Fibroblast of skin of right quadriceps (primary cell): ENCODE measurements around the gene KMT2B.

Experiments used
- DNase-seq: peaks from one replicate; pipeline ENCODE4 v3.0.0-alpha.2; 2013

Gene KMT2B

GRCh38 chr19:35784503-35785338, 66.9 kb downstream of the KMT2B start:
- no peak for DNase-seq

- no peak for DNase-seq
Observed at GRCh38 chr19:35785339-35785627, 67.5 kb downstream of the KMT2B start.

- DNase-seq = no peak
Observed at GRCh38 chr19:35786299-35787160, 68.7 kb downstream of the KMT2B start.

GRCh38 chr19:35787227-35787799, 69.5 kb downstream of the KMT2B start:
- no peak for DNase-seq
